DOHH2 (cell line): ENCODE measurements around the gene RASA3.

Source experiments
- H3F3A ChIP-seq: fragments of 200-600 bp; sonication (generic), shearing (Covaris generic); 2 replicates; pipeline ENCODE4 v1.6.0; 2016; ENCODE audit warnings: antibody characterized with exemption, mild to moderate bottlenecking; ENCODE audit not compliant: control insufficient read depth, insufficient read depth
- H3K27ac ChIP-seq: fragments of 200-600 bp; sonication (generic); 2 replicates; pipeline ENCODE4 v1.5.1; 2014; ENCODE audit warnings: low read depth, mild to moderate bottlenecking, low read length, moderate library complexity
- H3K27me3 ChIP-seq: fragments of 200-600 bp; sonication (generic); 2 replicates; pipeline ENCODE4 v1.6.1; 2014; ENCODE audit warnings: mild to moderate bottlenecking, low read length, mixed read lengths; ENCODE audit not compliant: control insufficient read depth
- H3K36me3 ChIP-seq: fragments of 200-600 bp; sonication (generic); 2 replicates; pipeline ENCODE4 v1.6.1; 2014; ENCODE audit warnings: mild to moderate bottlenecking, low read length, moderate library complexity, mixed read lengths; ENCODE audit not compliant: control insufficient read depth
- H3K4me1 ChIP-seq: fragments of 200-600 bp; sonication (generic); 2 replicates; pipeline ENCODE4 v1.6.1; 2014; ENCODE audit warnings: mild to moderate bottlenecking, low read length, mixed read lengths; ENCODE audit not compliant: control insufficient read depth
- H3K4me2 ChIP-seq: fragments of 200-600 bp; sonication (generic); 2 replicates; pipeline ENCODE4 v1.6.0; 2014; ENCODE audit warnings: mild to moderate bottlenecking, low read length, moderate library complexity
- H3K4me3 ChIP-seq: fragments of 200-600 bp; sonication (generic); 2 replicates; pipeline ENCODE4 v1.5.1; 2014; ENCODE audit warnings: mild to moderate bottlenecking, low read length, mixed read lengths
- H3K79me2 ChIP-seq: fragments of 200-600 bp; sonication (generic); 2 replicates; pipeline ENCODE4 v1.6.1; 2014; ENCODE audit warnings: mild to moderate bottlenecking, low read length, mixed read lengths; ENCODE audit not compliant: control insufficient read depth
- H3K9me2 ChIP-seq: fragments of 200-600 bp; sonication (generic); replicated peaks from 2 replicates; pipeline ENCODE4 v1.6.1; 2014; ENCODE audit warnings: mild to moderate bottlenecking, low read length, mixed read lengths; ENCODE audit not compliant: control insufficient read depth
- H3K9me3 ChIP-seq: fragments of 200-600 bp; sonication (generic); 2 replicates; pipeline ENCODE4 v1.6.1; 2014; ENCODE audit warnings: antibody characterized with exemption, low read length, mixed read lengths; ENCODE audit not compliant: control insufficient read depth, insufficient read depth
- H4K20me1 ChIP-seq: fragments of 200-600 bp; sonication (generic); 2 replicates; pipeline ENCODE4 v1.6.0; 2014; ENCODE audit warnings: low read depth, mild to moderate bottlenecking, antibody characterized with exemption, low read length, moderate library complexity; ENCODE audit not compliant: control insufficient read depth, insufficient read depth
- EZH2phosphoT487 ChIP-seq: fragments of 200-600 bp; sonication (generic); IDR thresholded peaks from 2 replicates; pipeline ENCODE4 v1.6.1; 2017; ENCODE audit warnings: borderline replicate concordance, mild to moderate bottlenecking, antibody characterized with exemption, low read length, moderate library complexity, mixed read lengths
- TF ChIP-seq, protein P1 (sequence below): fragments of 200-600 bp; sonication (generic); IDR thresholded peaks from one replicate; pipeline ENCODE4 v1.5.1; 2014; ENCODE audit warnings: antibody characterized with exemption, mild to moderate bottlenecking, low read depth, low read length; ENCODE audit not compliant: poor library complexity, severe bottlenecking

The RASA3 gene

DNA sequence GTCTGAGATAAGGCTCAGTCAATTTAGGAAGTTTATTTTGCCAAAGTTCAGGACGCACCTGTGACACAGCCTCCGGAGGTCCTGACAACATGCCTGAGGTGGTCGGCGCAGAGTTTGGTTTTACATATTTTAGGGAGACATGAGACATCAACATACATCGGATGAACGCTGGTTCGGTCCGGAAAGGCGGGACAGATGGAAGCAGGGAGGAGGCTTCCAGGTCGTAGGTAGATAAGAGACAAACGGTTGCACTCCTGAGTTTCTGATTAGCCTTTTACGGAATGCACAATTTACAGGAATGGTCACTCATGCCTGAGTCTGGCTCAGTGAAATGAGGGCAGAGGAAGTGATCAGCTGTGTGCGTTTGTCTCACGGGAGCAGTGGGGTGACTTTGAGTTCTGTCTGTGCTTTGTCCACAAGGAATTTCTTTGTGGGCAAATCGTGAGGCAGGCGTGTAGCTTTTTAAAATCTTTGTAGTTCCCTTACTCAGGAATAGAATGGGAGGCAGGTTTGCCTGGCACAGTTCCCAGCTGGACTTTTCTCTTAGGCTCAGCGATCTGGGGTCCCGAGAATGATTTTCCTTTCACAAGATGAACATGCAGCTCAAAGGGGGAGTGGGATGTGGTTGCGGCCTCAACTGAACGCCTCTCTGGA lies 194.8 kb downstream of the RASA3 start:
- H3K79me2 ChIP-seq: no peaks in the 10 kb centered on the region
- no peak overlapping the region for H3K4me2 ChIP-seq
- H3K4me1 ChIP-seq: no peaks in the 10 kb centered on the region
- H3F3A ChIP-seq: no peaks in the 10 kb centered on the region
- H3K4me3 ChIP-seq: no peak overlapping the region
- H3K27me3 ChIP-seq: no peaks in the 10 kb centered on the region
- H3K27ac ChIP-seq: no peak overlapping the region
- TF ChIP-seq EZH2phosphoT487: no peak
- TF ChIP-seq, protein P1, sequence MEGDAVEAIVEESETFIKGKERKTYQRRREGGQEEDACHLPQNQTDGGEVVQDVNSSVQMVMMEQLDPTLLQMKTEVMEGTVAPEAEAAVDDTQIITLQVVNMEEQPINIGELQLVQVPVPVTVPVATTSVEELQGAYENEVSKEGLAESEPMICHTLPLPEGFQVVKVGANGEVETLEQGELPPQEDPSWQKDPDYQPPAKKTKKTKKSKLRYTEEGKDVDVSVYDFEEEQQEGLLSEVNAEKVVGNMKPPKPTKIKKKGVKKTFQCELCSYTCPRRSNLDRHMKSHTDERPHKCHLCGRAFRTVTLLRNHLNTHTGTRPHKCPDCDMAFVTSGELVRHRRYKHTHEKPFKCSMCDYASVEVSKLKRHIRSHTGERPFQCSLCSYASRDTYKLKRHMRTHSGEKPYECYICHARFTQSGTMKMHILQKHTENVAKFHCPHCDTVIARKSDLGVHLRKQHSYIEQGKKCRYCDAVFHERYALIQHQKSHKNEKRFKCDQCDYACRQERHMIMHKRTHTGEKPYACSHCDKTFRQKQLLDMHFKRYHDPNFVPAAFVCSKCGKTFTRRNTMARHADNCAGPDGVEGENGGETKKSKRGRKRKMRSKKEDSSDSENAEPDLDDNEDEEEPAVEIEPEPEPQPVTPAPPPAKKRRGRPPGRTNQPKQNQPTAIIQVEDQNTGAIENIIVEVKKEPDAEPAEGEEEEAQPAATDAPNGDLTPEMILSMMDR: no peak
- no peaks in the 10 kb centered on the region for H3K36me3 ChIP-seq
- H3K9me3 ChIP-seq: no peaks in the 10 kb centered on the region
- H4K20me1 ChIP-seq: no peaks in the 10 kb centered on the region
- no peaks in the 10 kb centered on the region for H3K9me2 ChIP-seq

DNA sequence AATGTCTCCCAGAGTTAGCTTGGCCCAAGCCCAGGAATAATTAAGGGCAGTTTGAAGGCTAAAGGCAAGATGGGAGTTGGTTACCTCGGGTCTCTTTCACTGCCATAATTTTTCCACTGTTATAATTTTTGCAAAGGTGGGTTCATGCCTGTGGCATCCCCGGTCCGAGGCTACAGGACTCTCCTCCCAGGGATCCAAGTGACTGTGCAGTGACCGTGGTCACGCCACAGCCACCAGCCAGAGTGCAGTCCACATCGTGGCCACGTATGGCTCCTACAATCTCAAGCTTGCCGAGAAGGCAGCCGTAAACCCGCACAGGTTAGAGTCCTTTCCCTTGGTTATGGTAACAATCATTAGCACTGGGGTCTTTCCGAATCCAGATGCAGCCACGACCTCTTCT lies 195.3 kb downstream of the RASA3 start:
- no peaks in the 10 kb centered on the region for H3K9me3 ChIP-seq
- H3K4me3 ChIP-seq: no peak overlapping the region
- no peak overlapping the region for H3K4me2 ChIP-seq
- no peaks in the 10 kb centered on the region for H3K9me2 ChIP-seq
- TF ChIP-seq, protein P1: no peak
- no peak for TF ChIP-seq EZH2phosphoT487
- H3K36me3 ChIP-seq: no peaks in the 10 kb centered on the region
- no peaks in the 10 kb centered on the region for H3F3A ChIP-seq
- H3K4me1 ChIP-seq: no peaks in the 10 kb centered on the region
- H4K20me1 ChIP-seq: no peaks in the 10 kb centered on the region
- H3K27ac ChIP-seq: no peak overlapping the region
- H3K79me2 ChIP-seq: no peaks in the 10 kb centered on the region
- H3K27me3 ChIP-seq: no peaks in the 10 kb centered on the region

DNA sequence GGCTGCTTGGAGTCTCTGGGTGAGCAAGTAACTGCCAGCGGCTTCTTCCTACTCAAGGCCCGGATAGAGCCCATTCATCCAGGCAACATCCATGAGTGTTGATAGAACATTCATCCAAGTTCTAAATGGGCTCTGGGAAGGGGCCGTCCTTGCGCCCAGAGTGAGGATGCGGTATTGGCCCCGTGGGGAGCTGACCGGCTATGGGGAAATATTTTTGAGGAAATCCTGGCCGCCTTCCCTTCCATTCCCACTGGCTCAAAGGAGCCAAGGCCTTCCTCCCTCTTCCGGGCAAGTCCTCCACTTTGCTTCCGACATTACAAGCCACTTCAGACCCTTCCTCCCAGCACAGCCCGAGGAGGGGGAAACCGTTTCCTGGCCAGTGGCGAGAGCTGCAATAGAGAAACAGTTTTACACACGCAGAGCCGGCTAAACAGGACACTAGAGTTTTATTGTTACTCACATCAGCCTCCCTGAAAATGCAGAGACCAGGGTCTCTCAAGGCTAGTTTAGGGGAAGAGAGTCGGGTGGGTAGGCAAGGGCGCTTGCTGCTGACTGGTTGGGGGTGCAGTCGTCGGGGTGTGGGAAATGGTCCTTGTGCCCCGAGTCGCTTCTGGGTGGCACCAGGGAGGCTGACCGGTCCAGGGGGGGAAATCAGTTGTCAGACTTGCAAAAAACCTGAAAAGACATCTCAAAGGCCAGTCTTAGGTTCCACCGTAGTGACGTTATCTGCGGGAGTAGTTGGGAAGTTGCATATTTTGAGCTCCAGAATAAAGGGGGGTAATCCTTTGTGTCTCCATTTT lies 196.1 kb downstream of the RASA3 start:
- Histone ChIP-seq H3K4me1 (no peaks in the 10 kb centered on the region), H3K27me3 (no peaks in the 10 kb centered on the region), H3K9me3 (no peaks in the 10 kb centered on the region), H3K79me2 (no peaks in the 10 kb centered on the region), H3F3A (no peaks in the 10 kb centered on the region), H3K36me3 (no peaks in the 10 kb centered on the region), H3K4me2 (no peak overlapping the region), H3K9me2 (no peaks in the 10 kb centered on the region), H4K20me1 (no peaks in the 10 kb centered on the region), H3K4me3 (no peak overlapping the region), H3K27ac (no peak overlapping the region)
- TF ChIP-seq, protein P1: no peak
- TF ChIP-seq EZH2phosphoT487: no peak
